ENCODE data around the gene STX2.
A peak's percentile ranks its signal among the peaks of the same experiment; 100 is the strongest.
"Not testable (repeated sequence)": the region's sequence is repeated elsewhere in the genome, so short reads cannot be mapped to it uniquely, and the experiment has no call there.

The STX2 gene

GRCh38 chr12:130838951-130839769 lies at the start of gene STX2:
Gene STX2, minus strand, starts transcription at chr12:130839250. Its CDS starts 151 bp downstream, at chr12:130839099.
- DNase-seq (ENCODE audit: low spot score), result peak; percentile 89

- DNase-seq (ENCODE audit: low spot score), result not testable (repeated sequence)
Observed at GRCh38 chr12:130887190-130887589, 48.1 kb upstream of the STX2 start.

GRCh38 chr12:130881548-130881947 lies 42.5 kb upstream of the STX2 start:
- no peak for DNase-seq (ENCODE audit: low spot score)

DNA sequence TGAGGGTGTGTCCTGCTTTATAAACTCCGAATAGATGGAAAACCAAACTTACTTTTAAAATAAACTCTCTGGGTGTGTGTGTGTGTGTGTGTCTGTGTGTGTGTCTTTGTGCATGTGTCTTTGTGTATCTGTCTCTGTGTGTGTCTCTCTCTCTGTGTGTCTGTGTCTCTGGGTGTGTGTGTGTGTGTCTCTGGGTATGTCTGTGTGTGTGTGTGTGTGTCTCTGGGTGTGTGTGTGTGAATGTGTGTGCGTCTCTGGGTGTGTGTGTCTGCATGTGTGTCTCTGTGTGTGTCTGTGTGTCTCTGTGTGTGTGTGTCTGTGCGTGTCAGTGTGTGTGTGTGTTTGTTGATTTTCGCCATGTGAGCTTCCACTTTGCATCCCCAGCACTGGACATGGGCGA lies 42.0 kb upstream of the STX2 start:
- no peak for DNase-seq (ENCODE audit: low spot score)

- no peak for DNase-seq (ENCODE audit: low spot score)
Observed at GRCh38 chr12:130880411-130880885, 41.4 kb upstream of the STX2 start.

DNA sequence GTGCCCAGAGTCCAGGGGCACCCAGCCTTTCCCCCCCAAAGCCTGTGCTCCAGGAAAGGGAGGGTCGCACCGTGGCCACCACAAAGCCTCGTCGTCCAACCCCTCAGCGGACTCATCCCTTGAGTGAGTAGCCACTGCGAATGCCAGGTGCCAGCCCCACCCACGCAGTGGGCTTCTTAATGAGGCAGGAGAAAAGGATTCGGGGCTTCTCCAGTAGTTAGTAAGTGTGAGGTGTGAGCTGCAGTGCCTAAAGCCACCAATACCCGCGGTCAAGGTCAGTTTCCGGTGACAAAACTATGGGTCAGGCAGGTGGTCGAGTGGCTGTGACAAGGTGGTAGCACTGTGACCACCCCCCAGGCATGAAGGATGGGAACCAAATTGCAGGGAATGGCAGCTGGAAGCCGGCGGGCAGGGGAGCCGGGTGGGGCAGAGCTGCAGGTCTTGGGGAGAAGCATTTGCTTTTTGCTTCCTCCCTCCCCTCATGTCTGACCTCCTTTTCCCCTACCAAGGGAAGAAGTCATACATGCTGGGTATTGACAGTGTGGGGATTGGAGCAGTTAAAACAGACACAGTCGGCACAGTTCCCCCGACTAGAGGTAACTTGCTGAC lies 40.8 kb upstream of the STX2 start:
- DNase-seq (ENCODE audit: low spot score), result no peak

DNA sequence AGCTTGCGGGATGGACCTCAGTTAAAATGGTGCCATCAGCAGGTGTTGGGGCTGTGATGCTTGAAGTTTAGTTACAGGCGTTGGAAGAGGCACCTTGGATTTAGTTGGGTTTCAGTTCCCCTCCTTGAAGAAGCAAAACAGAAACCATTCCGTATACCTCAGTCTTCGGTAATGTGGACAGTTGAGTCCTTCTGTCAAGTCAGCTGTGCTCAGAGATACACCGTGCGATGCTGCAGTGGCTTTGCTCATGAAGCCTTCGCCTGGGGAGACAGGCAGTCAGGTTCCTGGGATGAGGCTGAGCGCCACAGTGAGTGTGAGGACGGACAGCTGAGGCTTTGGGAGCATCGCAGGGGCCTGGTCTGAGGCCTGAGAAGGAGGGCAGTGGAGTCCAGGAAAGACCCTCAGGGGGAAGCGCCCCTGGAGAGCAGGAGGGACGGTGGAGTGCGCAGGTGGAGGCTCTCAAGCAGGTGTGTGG lies 40.2 kb upstream of the STX2 start:
- DNase-seq (ENCODE audit: low spot score), result no peak

DNA sequence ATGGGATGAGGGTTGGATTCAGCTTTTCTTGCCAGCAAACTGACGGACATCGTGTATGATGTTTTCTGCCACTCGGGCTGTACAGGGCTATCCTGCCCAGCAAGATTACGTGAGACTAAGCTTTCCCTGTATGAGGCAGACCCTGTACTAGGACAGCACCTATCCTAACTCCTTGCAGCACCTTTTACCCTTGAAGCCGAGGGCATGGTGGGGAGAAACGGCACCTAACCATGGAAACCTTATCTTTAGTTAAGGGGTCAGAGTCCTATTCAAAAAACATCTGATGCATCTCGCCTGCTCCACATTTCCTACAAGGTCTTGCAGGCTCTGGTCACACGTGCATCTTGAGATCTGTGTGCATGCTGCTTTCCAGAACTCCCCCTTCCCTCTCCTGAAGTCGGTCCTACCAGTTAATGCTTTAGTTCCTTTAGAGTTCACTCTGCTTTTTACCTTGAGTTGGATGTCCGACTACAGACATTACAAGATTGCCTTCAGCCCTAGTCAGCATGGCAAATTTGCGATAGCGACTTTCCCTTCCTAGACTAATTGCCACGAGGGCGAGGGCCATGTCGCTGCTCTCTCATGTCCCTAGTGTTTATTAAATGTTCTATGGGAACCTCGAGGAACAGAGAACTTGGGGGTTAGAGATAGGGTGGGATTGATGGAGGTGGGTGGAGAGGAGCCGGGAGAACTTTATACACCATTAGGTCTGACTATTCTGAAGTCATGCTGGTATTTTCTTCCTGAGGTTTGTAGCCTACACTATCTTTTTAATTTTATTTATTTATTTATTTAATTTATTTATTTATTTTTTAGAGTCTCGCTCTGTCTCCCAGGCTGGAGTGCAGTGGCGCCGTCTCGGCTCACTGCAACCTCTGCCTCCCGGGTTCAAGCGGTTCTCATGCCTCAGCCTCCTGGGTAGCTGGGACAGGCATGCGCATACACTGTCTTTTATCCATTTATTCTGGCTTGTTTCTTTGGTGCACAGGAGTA lies 39.4 kb upstream of the STX2 start:
- DNase-seq (ENCODE audit: low spot score), result peak; percentile 7

- no peak for DNase-seq (ENCODE audit: low spot score)
Observed at GRCh38 chr12:130877333-130877732, 38.3 kb upstream of the STX2 start.

DNA sequence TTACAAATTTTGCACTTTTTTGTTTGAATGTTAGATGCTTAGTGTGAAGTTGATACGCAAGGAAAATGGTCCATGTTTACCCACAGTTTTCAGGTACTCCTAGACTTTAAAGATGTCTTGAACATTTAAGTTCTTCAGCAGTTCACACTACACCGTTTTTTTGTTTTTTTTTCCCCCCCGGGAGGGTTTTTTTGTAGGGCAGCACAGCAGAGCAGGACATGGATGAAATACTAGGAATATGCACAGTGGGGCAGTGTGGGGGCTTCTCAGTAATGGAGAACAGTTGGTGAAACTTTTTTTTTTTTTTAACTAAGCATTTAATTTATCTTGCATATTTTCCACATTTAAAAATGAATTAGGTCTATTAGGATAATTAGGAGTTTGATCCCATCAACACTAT lies 37.7 kb upstream of the STX2 start:
- DNase-seq (ENCODE audit: low spot score), result no peak

DNA sequence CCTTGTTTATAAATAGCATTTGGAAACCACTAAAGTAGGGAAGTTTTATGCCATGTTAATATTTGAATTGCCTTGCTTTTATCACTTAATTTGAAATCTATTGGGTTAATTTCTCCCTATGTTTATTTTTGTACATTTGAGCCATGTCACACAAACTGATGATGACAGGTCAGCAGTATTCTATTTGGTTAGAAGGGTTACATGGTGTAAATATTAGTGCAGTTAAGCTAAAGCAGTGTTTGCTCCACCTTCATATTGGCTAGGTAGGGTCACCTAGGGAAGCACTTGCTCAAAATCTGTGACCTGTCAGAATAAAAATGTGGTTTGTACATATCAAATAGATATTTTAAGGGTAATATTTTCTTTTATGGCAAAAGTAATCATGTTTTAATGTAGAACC lies 37.2 kb upstream of the STX2 start:
- no peak for DNase-seq (ENCODE audit: low spot score)

DNA sequence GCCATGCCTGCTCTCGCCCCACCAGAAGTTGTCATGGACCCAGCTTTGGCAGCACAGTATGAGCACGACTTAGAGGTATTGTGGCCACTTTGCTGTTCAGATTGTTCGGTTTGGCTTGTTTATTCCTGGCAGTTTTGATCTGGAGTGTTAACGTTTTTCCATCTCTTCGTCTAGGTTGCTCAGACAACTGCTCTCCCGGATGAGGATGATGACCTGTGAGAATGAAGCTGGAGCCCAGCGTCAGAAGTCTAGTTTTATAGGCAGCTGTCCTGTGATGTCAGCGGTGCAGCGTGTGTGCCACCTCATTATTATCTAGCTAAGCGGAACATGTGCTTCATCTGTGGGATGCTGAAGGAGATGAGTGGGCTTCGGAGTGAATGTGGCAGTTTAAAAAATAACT lies 36.7 kb upstream of the STX2 start:
- not testable (repeated sequence) for DNase-seq (ENCODE audit: low spot score)

DNA sequence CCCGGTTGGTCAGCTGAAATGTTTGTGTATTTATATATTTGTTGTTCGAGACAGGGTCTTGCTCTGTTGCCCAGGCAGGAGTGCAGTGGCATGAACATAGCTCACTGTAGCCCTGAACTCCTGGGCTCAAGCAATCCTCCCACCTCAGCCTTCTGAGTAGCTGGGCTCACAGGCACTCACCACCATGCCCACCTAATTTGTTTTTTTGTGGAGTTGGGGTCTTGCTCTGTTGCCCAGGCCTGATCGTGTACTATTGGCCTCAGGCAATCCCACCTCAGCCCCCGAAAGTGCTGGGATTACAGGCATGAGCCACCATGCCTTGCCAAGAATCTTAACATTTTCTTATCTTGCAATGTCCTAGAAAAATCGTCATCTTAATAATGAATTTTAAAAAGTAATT lies 36.1 kb upstream of the STX2 start:
- no peak for DNase-seq (ENCODE audit: low spot score)

GRCh38 chr12:130874696-130875095 lies 35.6 kb upstream of the STX2 start:
- no peak for DNase-seq (ENCODE audit: low spot score)

DNA sequence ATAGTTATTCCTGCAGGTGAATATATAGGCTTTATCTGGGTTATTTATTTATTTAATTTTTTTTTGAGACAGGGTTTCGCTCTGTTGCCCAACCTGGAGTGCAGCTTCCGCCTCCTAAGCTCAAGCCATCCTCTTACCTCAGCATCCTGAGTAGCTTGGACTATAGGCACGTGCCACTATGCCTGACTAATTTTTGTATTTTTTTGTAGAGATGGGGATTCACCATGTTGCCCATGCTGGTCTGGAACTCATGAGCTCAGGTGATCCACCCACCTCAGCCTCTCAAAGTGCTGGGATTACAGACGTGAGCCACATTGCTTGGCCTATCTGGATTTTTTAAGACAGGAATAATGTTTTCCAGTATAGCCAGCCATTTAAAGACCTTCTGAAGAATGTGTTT lies 34.8 kb upstream of the STX2 start:
- DNase-seq (ENCODE audit: low spot score), result no peak

DNA sequence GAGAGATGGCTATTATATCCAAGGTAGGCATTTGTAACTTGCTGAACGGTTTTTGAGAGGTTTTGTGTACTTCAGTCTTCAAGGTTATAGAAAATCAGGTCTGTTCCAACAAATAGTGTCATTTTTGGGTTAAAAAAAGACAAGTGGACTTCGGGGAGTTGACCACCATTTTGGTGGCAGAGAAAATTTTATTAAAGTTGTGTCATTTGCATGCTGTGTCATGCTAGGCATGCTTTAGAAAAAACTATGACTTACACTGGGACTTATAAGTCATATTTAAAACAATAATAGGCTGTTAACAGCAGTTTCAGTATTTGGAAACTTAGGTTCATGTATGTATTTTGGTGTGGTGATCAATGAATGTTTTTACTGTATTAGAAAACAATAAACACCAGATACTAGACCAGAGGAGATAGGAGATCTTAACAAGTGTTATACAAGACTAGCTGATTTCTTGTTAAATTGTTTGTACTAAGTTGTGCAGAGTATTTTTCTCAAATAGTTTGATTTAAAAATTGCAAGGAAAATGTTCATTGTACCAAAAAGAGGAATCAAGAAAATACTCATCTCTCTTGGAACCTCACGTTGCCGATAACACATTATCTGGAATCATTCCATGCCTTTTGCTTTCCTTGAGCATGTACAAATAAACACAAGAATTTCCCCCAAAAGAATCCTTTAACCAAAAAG lies 34.2 kb upstream of the STX2 start:
- DNase-seq (ENCODE audit: low spot score), result no peak

- DNase-seq (ENCODE audit: low spot score), result peak; percentile 16
Observed at GRCh38 chr12:130872179-130873096, 33.4 kb upstream of the STX2 start.

- DNase-seq (ENCODE audit: low spot score), result peak; percentile 98
Observed at GRCh38 chr12:130871286-130872178, 32.5 kb upstream of the STX2 start, which contains the start of gene RAN. Gene RAN, plus strand, starts transcription at chr12:130872066. Its CDS starts 528 bp downstream, at chr12:130872594.

Data from LoVo (cell line).